SJSA1 (cell line): ENCODE measurements around the gene CLIC5. TPM values are rescaled to one million over a fixed set of nuclear protein-coding genes. Genes with fewer than 3 reads are reported as not detected.
"Not testable (repeated sequence)": the region's sequence is repeated elsewhere in the genome, so short reads cannot be mapped to it uniquely, and the experiment has no call there.

Experiments used
- DNase-seq, 2 experiments: peaks; one replicate each; pipeline ENCODE4 v3.0.0-alpha.2; 2015 to 2020; ENCODE audit warnings: low spot score in 2 of 2, low read depth in 1 of 2
- H3K27ac ChIP-seq: fragments of 250-450 bp; sonication (Bioruptor Pico); 2 replicates; pipeline ENCODE4 v1.5.1; 2020; ENCODE audit warnings: mild to moderate bottlenecking, moderate library complexity
- H3K27me3 ChIP-seq: fragments of 250-450 bp; sonication (Bioruptor Pico); replicated peaks from 2 replicates; pipeline ENCODE4 v1.5.1; 2020; ENCODE audit warnings: mild to moderate bottlenecking, moderate library complexity
- H3K36me3 ChIP-seq: fragments of 250-450 bp; sonication (Bioruptor Pico); 2 replicates; pipeline ENCODE4 v1.5.1; 2020; ENCODE audit warnings: mild to moderate bottlenecking
- H3K4me1 ChIP-seq: fragments of 250-450 bp; sonication (Bioruptor Pico); replicated peaks from 2 replicates; pipeline ENCODE4 v1.6.1; 2021; ENCODE audit warnings: mild to moderate bottlenecking
- H3K4me3 ChIP-seq: fragments of 250-450 bp; sonication (Bioruptor Pico); 2 replicates; pipeline ENCODE4 v1.5.1; 2020; ENCODE audit warnings: mild to moderate bottlenecking
- H3K9me3 ChIP-seq: fragments of 250-450 bp; sonication (Bioruptor Pico); replicated peaks from 2 replicates; pipeline ENCODE4 v1.5.1; 2020; ENCODE audit warnings: mild to moderate bottlenecking
- total RNA-seq: library from RNA; depleted of rRNA; stranded (reverse); fragments of >200 nt; shearing (Covaris generic); gene quantifications from 2 replicates; pipeline ENCODE4 v1.2.3, GENCODE V29; 2014

CLIC5 gene
- total RNA-seq, 1 experiment from 2014 or later, result 1.2 TPM

- Histone ChIP-seq H3K36me3 (no peaks in the 10 kb centered on the region), H3K27me3 (no peaks in the 10 kb centered on the region), H3K27ac (peak overlapping the region; percentile 100), H3K4me3 (no peak overlapping the region), H3K9me3 (no peaks in the 10 kb centered on the region), H3K4me1 (peaks cover 79% of the 10 kb centered on the region)
- peak; percentile 86 to 97 for DNase-seq
These were observed 85.1 kb downstream of the CLIC5 start for GRCh38 chr6:45930420-45931040.

GRCh38 chr6:45929421-45930361 is 86.0 kb downstream of the CLIC5 start:
- no peak overlapping the region for H3K4me3 ChIP-seq
- H3K36me3 ChIP-seq, result no peaks in the 10 kb centered on the region
- peak; percentile 96 to 99 for DNase-seq
- no peaks in the 10 kb centered on the region for H3K9me3 ChIP-seq
- H3K4me1 ChIP-seq, result peaks cover 75% of the 10 kb centered on the region
- H3K27ac ChIP-seq, result peak overlapping the region; percentile 100
- no peaks in the 10 kb centered on the region for H3K27me3 ChIP-seq

GRCh38 chr6:45928721-45929305 is 86.8 kb downstream of the CLIC5 start:
- peak; percentile 98 for DNase-seq
- Histone ChIP-seq H3K4me1 (peaks cover 75% of the 10 kb centered on the region), H3K9me3 (no peaks in the 10 kb centered on the region), H3K27ac (peak overlapping the region; percentile 100), H3K36me3 (no peaks in the 10 kb centered on the region), H3K4me3 (no peak overlapping the region), H3K27me3 (no peaks in the 10 kb centered on the region)

GRCh38 chr6:45927421-45928320 is 88.0 kb downstream of the CLIC5 start:
- no peaks in the 10 kb centered on the region for H3K9me3 ChIP-seq
- no peak overlapping the region for H3K4me3 ChIP-seq
- H3K36me3 ChIP-seq, result no peaks in the 10 kb centered on the region
- no peaks in the 10 kb centered on the region for H3K27me3 ChIP-seq
- H3K27ac ChIP-seq, result peak overlapping the region; percentile 100
- H3K4me1 ChIP-seq, result peaks cover 75% of the 10 kb centered on the region
- peak in 1 of 2 experiments; percentile 23 for DNase-seq

- H3K9me3 ChIP-seq, H3K27me3 ChIP-seq, DNase-seq, H3K4me3 ChIP-seq, H3K27ac ChIP-seq, H3K36me3 ChIP-seq: not testable (repeated sequence)
- peaks cover 82% of the 10 kb centered on the region for H3K4me1 ChIP-seq
These were observed 89.2 kb downstream of the CLIC5 start for GRCh38 chr6:45926423-45926822.

- no peaks in the 10 kb centered on the region for H3K36me3 ChIP-seq
- H3K27ac ChIP-seq, result peak overlapping the region; percentile 59; the same call in 1 of the 2 replicates
- no peaks in the 10 kb centered on the region for H3K27me3 ChIP-seq
- no peak overlapping the region for H3K4me3 ChIP-seq
- H3K4me1 ChIP-seq, result peaks cover 67% of the 10 kb centered on the region
- H3K9me3 ChIP-seq, result no peaks in the 10 kb centered on the region
- DNase-seq, result no peak
These were observed 90.8 kb downstream of the CLIC5 start for GRCh38 chr6:45924763-45925342.

- H3K4me3 ChIP-seq, result no peak overlapping the region
- peak overlapping the region; percentile 59 for H3K27ac ChIP-seq
- no peaks in the 10 kb centered on the region for H3K36me3 ChIP-seq
- no peaks in the 10 kb centered on the region for H3K27me3 ChIP-seq
- DNase-seq, result peak; percentile 71 to 80
- peaks cover 58% of the 10 kb centered on the region for H3K4me1 ChIP-seq
- no peaks in the 10 kb centered on the region for H3K9me3 ChIP-seq
These were observed 91.7 kb downstream of the CLIC5 start for GRCh38 chr6:45923831-45924391.

- Histone ChIP-seq H3K4me1 (peaks cover 47% of the 10 kb centered on the region), H3K36me3 (no peaks in the 10 kb centered on the region), H3K27ac (peak overlapping the region; percentile 59), H3K4me3 (no peak overlapping the region), H3K9me3 (no peaks in the 10 kb centered on the region), H3K27me3 (no peaks in the 10 kb centered on the region)
- DNase-seq, result peak; percentile 82 to 85
These were observed 92.8 kb downstream of the CLIC5 start for GRCh38 chr6:45922728-45923351.

GRCh38 chr6:45921691-45922281 is 93.9 kb downstream of the CLIC5 start:
- no peaks in the 10 kb centered on the region for H3K36me3 ChIP-seq
- H3K27me3 ChIP-seq, result no peaks in the 10 kb centered on the region
- no peak for DNase-seq
- H3K4me3 ChIP-seq, result no peak overlapping the region
- peaks cover 37% of the 10 kb centered on the region for H3K4me1 ChIP-seq
- H3K9me3 ChIP-seq, result no peaks in the 10 kb centered on the region
- H3K27ac ChIP-seq, result no peak overlapping the region

- H3K36me3 ChIP-seq, result no peaks in the 10 kb centered on the region
- no peaks in the 10 kb centered on the region for H3K27me3 ChIP-seq
- H3K27ac ChIP-seq, result no peak overlapping the region
- no peak overlapping the region for H3K4me3 ChIP-seq
- no peak for DNase-seq
- no peaks in the 10 kb centered on the region for H3K9me3 ChIP-seq
- peaks cover 37% of the 10 kb centered on the region for H3K4me1 ChIP-seq
These were observed 94.7 kb downstream of the CLIC5 start for GRCh38 chr6:45920819-45921511.

GRCh38 chr6:45917439-45917838 is 98.2 kb downstream of the CLIC5 start:
- Histone ChIP-seq H3K4me3 (no peak overlapping the region), H3K9me3 (no peaks in the 10 kb centered on the region), H3K36me3 (no peaks in the 10 kb centered on the region), H3K27ac (no peak overlapping the region), H3K4me1 (peaks cover 11% of the 10 kb centered on the region), H3K27me3 (no peaks in the 10 kb centered on the region)
- DNase-seq, result no peak

GRCh38 chr6:45916692-45917091 is 99.0 kb downstream of the CLIC5 start:
- no peak overlapping the region for H3K27ac ChIP-seq
- no peaks in the 10 kb centered on the region for H3K9me3 ChIP-seq

More at GRCh38 chr6:45916692-45917091, 99.0 kb downstream of the CLIC5 start:
- Histone ChIP-seq H3K27me3 (no peaks in the 10 kb centered on the region), H3K4me3 (no peak overlapping the region), H3K36me3 (no peaks in the 10 kb centered on the region), H3K4me1 (peaks cover 3% of the 10 kb centered on the region)
- no peak for DNase-seq
